K562 (cell line): ENCODE data around the gene WBP1L. TPM values are rescaled to one million over a fixed set of nuclear protein-coding genes. Genes with fewer than 3 reads are reported as not detected.
A peak's percentile ranks its signal among the peaks of the same experiment; 100 is the strongest.

Experiments
- ATAC-seq: fragments of 200-7000 bp; cut with Tn5 transposase; 3 replicates; pipeline ENCODE4 v1.9.1; 2020; ENCODE audit warnings: moderate library complexity
- BruUV-seq: library from RNA; stranded (reverse); fragments of 400-500 nt; replicated peaks from 2 replicates; lab custom pipeline; 2021; lab: Mats Ljungman, UMichigan
- CTCF ChIA-PET: fragments of 300-600 bp; formaldehyde crosslinking; extraction: SDS; loops from one replicate; lab custom pipeline; 2021; ENCODE audit warnings: low intra/inter-chr PET ratio; lab: Yijun Ruan, JAX
- POLR2A ChIA-PET: fragments of 300-600, 350-650 bp; sonication (Branson Sonifier 250); formaldehyde crosslinking; extraction: SDS; loops from one replicate; lab custom pipeline; 2021; ENCODE audit warnings: antibody characterized with exemption, inconsistent platforms; lab: Yijun Ruan, JAX
- DNase-seq, 4 experiments: peaks; one replicate each; pipeline versions ENCODE4 v3.0.0 to v3.0.0-alpha.2; 2011 to 2018; ENCODE audit warnings: low spot score in 3 of 4, mixed read lengths in 3 of 4; ENCODE audit errors: extremely low read depth in 1 of 4
- FAIRE-seq: peaks from 2 replicates; lab custom pipeline; 2011; peaks lifted over from hg19 to GRCh38; lab: Jason Lieb, UNC
- H2AFZ ChIP-seq: 2 replicates; pipeline ENCODE4 v1.6.0; 2011; ENCODE audit warnings: low read depth, low read length, control low read depth, inconsistent platforms
- H3K27ac ChIP-seq: fragments of 200-600 bp; 3 replicates; pipeline ENCODE4 v1.8.0; 2011; ENCODE audit warnings: low read depth, mild to moderate bottlenecking, control low read depth, inconsistent platforms, low read length, moderate library complexity, mixed read lengths; ENCODE audit errors: extremely low read depth
- H3K27me3 ChIP-seq, 2 experiments: fragments of 300-600 bp in 1 of 2; 2 replicates in 1 of 2; 3 replicates in 1 of 2; pipeline versions ENCODE4 v1.6.0 to v1.8.0; 2011; ENCODE audit warnings: inconsistent platforms in 2 of 2, low read length in 2 of 2, mild to moderate bottlenecking in 1 of 2, mixed read lengths in 1 of 2, moderate library complexity in 1 of 2; ENCODE audit not compliant: control insufficient read depth in 2 of 2, insufficient read depth in 2 of 2
- H3K36me3 ChIP-seq: fragments of 300-600 bp; 3 replicates; pipeline ENCODE4 v1.8.0; 2011; ENCODE audit warnings: mild to moderate bottlenecking, low read length, inconsistent platforms; ENCODE audit not compliant: control insufficient read depth, insufficient read depth
- H3K4me1 ChIP-seq, 2 experiments: fragments of 200-600 bp in 1 of 2; replicated peaks in 1 of 2; 2 replicates in 1 of 2; 3 replicates in 1 of 2; pipeline versions ENCODE4 v1.5.1 to v1.8.0; 2011; ENCODE audit warnings: inconsistent platforms in 2 of 2, low read length in 2 of 2, mild to moderate bottlenecking in 1 of 2, mixed read lengths in 1 of 2, moderate library complexity in 1 of 2; ENCODE audit not compliant: control insufficient read depth in 2 of 2, insufficient read depth in 2 of 2
- H3K4me2 ChIP-seq: 2 replicates; pipeline ENCODE4 v1.6.1; 2011; ENCODE audit warnings: low read length, control low read depth, inconsistent platforms, mixed read lengths; ENCODE audit not compliant: insufficient read depth
- H3K4me3 ChIP-seq: fragments of 200-600 bp; sonication (generic), shearing (Covaris generic); 2 replicates; pipeline ENCODE4 v1.5.1; 2016; ENCODE audit warnings: control low read depth, inconsistent platforms
- H3K79me2 ChIP-seq: fragments of 200-600 bp; 3 replicates; pipeline ENCODE4 v1.8.0; 2011; ENCODE audit warnings: low read length, inconsistent platforms; ENCODE audit not compliant: control insufficient read depth, insufficient read depth
- H3K9ac ChIP-seq, 2 experiments: 2 replicates each; pipeline versions ENCODE4 v1.6.0 to v1.6.1; 2011; ENCODE audit warnings: low read depth in 2 of 2, low read length in 2 of 2, control low read depth in 1 of 2, inconsistent platforms in 1 of 2, mild to moderate bottlenecking in 1 of 2, mixed read lengths in 1 of 2; ENCODE audit not compliant: insufficient read depth in 1 of 2
- H3K9me1 ChIP-seq: one replicate; pipeline ENCODE4 v1.6.0; 2011; ENCODE audit warnings: inconsistent platforms, mild to moderate bottlenecking, low read length, moderate library complexity; ENCODE audit not compliant: control insufficient read depth, insufficient read depth
- H3K9me3 ChIP-seq: replicated peaks from 2 replicates; pipeline ENCODE4 v1.5.1; 2011; ENCODE audit warnings: low read depth, low read length, inconsistent platforms; ENCODE audit not compliant: control insufficient read depth, insufficient read depth
- H4K20me1 ChIP-seq: replicated peaks from 2 replicates; pipeline ENCODE4 v1.6.1; 2011; ENCODE audit warnings: low read length, inconsistent platforms, mixed read lengths; ENCODE audit not compliant: control insufficient read depth, insufficient read depth
- ARID4B ChIP-seq: sonication (generic); formaldehyde crosslinking; IDR thresholded peaks from 2 replicates; pipeline ENCODE4 v1.8.0; 2022; ENCODE audit warnings: mild to moderate bottlenecking, missing genetic modification reagents
- ATF1 ChIP-seq, 2 experiments: fragments of 450-650 bp in 1 of 2; IDR thresholded peaks; 2 replicates each; pipeline ENCODE4 v1.6.1; 2016; ENCODE audit warnings: missing compliant biosample characterization in 1 of 2, missing genetic modification characterization in 1 of 2
- BCL6 ChIP-seq: fragments of 250-450 bp; sonication (Bioruptor Pico); IDR thresholded peaks from 2 replicates; pipeline ENCODE4 v1.4.0; 2020
- ELK3 ChIP-seq: fragments of 450-650 bp; formaldehyde crosslinking; IDR thresholded peaks from 2 replicates; pipeline ENCODE4 v1.4.0; 2020; ENCODE audit warnings: mild to moderate bottlenecking
- GABPA ChIP-seq: fragments of 200-800 bp; sonication (Bioruptor generic); conservative IDR thresholded peaks from 2 replicates; pipeline ENCODE4 v1.6.1; 2016; ENCODE audit warnings: low read depth, missing genetic modification characterization, missing compliant biosample characterization
- MITF ChIP-seq: IDR thresholded peaks from 2 replicates; pipeline ENCODE4 v1.6.1; 2014; ENCODE audit warnings: antibody characterized with exemption
- NFYB ChIP-seq: IDR thresholded peaks from 2 replicates; pipeline ENCODE4 v1.6.1; 2011; ENCODE audit warnings: mild to moderate bottlenecking, moderate library complexity; ENCODE audit not compliant: insufficient read length; ENCODE audit errors: extremely low read depth
- RBM39 ChIP-seq: fragments of 200-400 bp; formaldehyde crosslinking; optimal IDR thresholded peaks from 2 replicates; pipeline ENCODE3; 2018; ENCODE audit warnings: low read depth, low read length
- SRF ChIP-seq, 2 experiments: fragments of 250-450, 450-650 bp in 1 of 2; sonication (Bioruptor Pico) in 1 of 2; sonication (generic) in 1 of 2; formaldehyde crosslinking; IDR thresholded peaks; 2 replicates each; pipeline versions ENCODE4 v1.5.0 to v1.5.1; 2020 to 2022; ENCODE audit warnings: mild to moderate bottlenecking in 1 of 2, missing genetic modification reagents in 1 of 2
- TCFL5 ChIP-seq: fragments of 250-450 bp; sonication (Bioruptor Pico); conservative IDR thresholded peaks from 2 replicates; pipeline ENCODE4 v1.6.1; 2021; ENCODE audit warnings: mild to moderate bottlenecking, moderate library complexity, matching md5 sums
- ZKSCAN1 ChIP-seq: fragments of 150-350 bp; IDR thresholded peaks from 2 replicates; pipeline ENCODE4 v1.6.1; 2016; ENCODE audit warnings: low read depth, low read length
- ZNF347 ChIP-seq: fragments of 450-650 bp; formaldehyde crosslinking; IDR thresholded peaks from 2 replicates; pipeline ENCODE4 v1.4.0; 2020; ENCODE audit warnings: low read depth, mild to moderate bottlenecking, moderate library complexity
- ZNF41 ChIP-seq: fragments of 250-450 bp; sonication (Bioruptor Pico); conservative IDR thresholded peaks from 2 replicates; pipeline ENCODE4 v1.4.0; 2020; ENCODE audit warnings: mild to moderate bottlenecking
- WGBS: fragments of 100-300 bp; shearing (Covaris generic); methylation state at CpG from one replicate; pipeline ENCODE4 v1.1.6; 2016; ENCODE audit warnings: low coverage, mixed read lengths; ENCODE audit not compliant: insufficient coverage; ENCODE audit errors: missing lambda C conversion rate; 5-methylcytosine and 5-hydroxymethylcytosine counted together
- in situ Hi-C: fragments of 300-500 bp; cut with MboI; formaldehyde crosslinking; loops from 4 replicates; pipeline ENCODE4 v1.15.0; 2018; ENCODE audit warnings: inconsistent platforms, mixed read lengths
- intact Hi-C: fragments of 100-400 bp; cut with micrococcal nuclease; formaldehyde crosslinking; loops from 2 replicates; pipeline ENCODE4 v1.14.2; 2022
- polyA plus RNA-seq, 8 experiments: library from polyadenylated mRNA; depleted of rRNA in 4 of 8; stranded (reverse) in 5 of 8; unstranded in 3 of 8; fragments of >200 nt; fragmentation: Nextera tagmentation in 2 of 8; fragmentation: Illumina TruSeq in 1 of 8; extraction: Ambion mirVana in 2 of 8; extraction: Trizol in 1 of 8; gene quantifications; 2 replicates each; pipeline versions ENCODE4 v1.2.1 to v1.2.3, GENCODE V29; 2011 to 2014; ENCODE audit warnings: inconsistent platforms in 1 of 8, missing spikeins in 1 of 8
- total RNA-seq, 7 experiments: library from RNA; depleted of rRNA in 6 of 7; stranded (reverse); fragments of >200 nt in 6 of 7; fragmentation: Illumina TruSeq in 2 of 7; extraction: Trizol in 2 of 7; gene quantifications; 2 replicates each; pipeline versions ENCODE4 v1.2.1 to v1.2.3, GENCODE V29; 2011 to 2021; ENCODE audit warnings: low replicate concordance in 1 of 7

Gene WBP1L
- total and polyA plus RNA-seq, 9 of the 15 experiments (the other 6 are each of a cell fraction or from before 2014, with no cell fraction given): 3.2 to 14.4 (median 11.3) TPM

GRCh38 chr10:102744374-102745051 is 765 bp downstream of the WBP1L start:
- under 1% methylated on average over 8 of the region's 9 CpGs for WGBS
- TF ChIP-seq ZKSCAN1 (no peak), ZNF347 (no peak), MITF (no peak), ARID4B (0 out of 2 replicates have a peak, but pooled peaks have one; percentile 24), ATF1 (CRISPR knock-in tag; IDR thresholded peaks at IDR 0.05) (no peak), ATF1 (tag; IDR thresholded peaks at IDR 0.05) (no peak), GABPA (tag) (no peak), SRF (CRISPR knock-in tag; IDR thresholded peaks at IDR 0.05) (no peak), ZNF41 (CRISPR knock-in tag) (no peak), RBM39 (no peak), ELK3 (no peak), TCFL5 (CRISPR knock-in tag) (no peak), BCL6 (CRISPR knock-in tag) (no peak), NFYB (no peak)

More at GRCh38 chr10:102744374-102745051, 765 bp downstream of the WBP1L start:
- peaks cover 9 to 23% of the 10 kb centered on the region in 2 experiments; a peak in 4 of 5 replicates for H3K4me1 ChIP-seq
- H3K9ac ChIP-seq: peak overlapping the region; percentile 79 to 97
- peak in 1 of 4 experiments; percentile 47 for DNase-seq
- peak overlapping the region; percentile 90 for H3K4me3 ChIP-seq
- H3K27me3 ChIP-seq: no peaks in the 10 kb centered on the region
- H3K9me1 ChIP-seq: no peaks in the 10 kb centered on the region
- no peak for FAIRE-seq
- in situ Hi-C loops: no loop called here
- H2AFZ ChIP-seq: 0 out of 2 replicates have a peak overlapping the region, but pooled peaks have one; percentile 57
- ATAC-seq: peak; percentile 63
- H3K36me3 ChIP-seq: no peaks in the 10 kb centered on the region
- H3K79me2 ChIP-seq: peaks cover 39% of the 10 kb centered on the region
- peak overlapping the region; percentile 99 for H3K4me2 ChIP-seq
- no peaks in the 10 kb centered on the region for H3K9me3 ChIP-seq
- intact Hi-C loops: loop anchor here (5.0 kb wide), 3 partner anchors 33 to 158 kb away; no protein-coding TSS in a partner anchor
- ChIA-PET CTCF (no interaction called here), POLR2A (interaction anchor here (0.6 to 1.1 kb wide), 4 partner anchors 10 to 70 kb away, joined by 3 to 6 read pairs (median 4); partner anchors contain the start of genes ARL3 and SFXN2)
- peak overlapping the region; percentile 72 for H3K27ac ChIP-seq
- no TSS peak for BruUV-seq
- no peaks in the 10 kb centered on the region for H4K20me1 ChIP-seq
